GM12865 (cell line): ENCODE data around the gene CADM1.

ENCODE experiments used
- DNase-seq: peaks from one replicate; pipeline ENCODE4 v3.0.0; 2010; ENCODE audit warnings: low read depth
- H3K4me3 ChIP-seq: 2 replicates; pipeline ENCODE4 v1.5.1; 2011; ENCODE audit warnings: mild to moderate bottlenecking, low read depth, low read length, control low read depth
- TF ChIP-seq, protein P1 (sequence below): IDR thresholded peaks from 2 replicates; pipeline ENCODE4 v1.5.1; 2011; ENCODE audit warnings: low read length, control low read depth, low read depth, inconsistent platforms; ENCODE audit not compliant: insufficient read depth; ENCODE audit errors: missing control alignments

The CADM1 gene

DNA sequence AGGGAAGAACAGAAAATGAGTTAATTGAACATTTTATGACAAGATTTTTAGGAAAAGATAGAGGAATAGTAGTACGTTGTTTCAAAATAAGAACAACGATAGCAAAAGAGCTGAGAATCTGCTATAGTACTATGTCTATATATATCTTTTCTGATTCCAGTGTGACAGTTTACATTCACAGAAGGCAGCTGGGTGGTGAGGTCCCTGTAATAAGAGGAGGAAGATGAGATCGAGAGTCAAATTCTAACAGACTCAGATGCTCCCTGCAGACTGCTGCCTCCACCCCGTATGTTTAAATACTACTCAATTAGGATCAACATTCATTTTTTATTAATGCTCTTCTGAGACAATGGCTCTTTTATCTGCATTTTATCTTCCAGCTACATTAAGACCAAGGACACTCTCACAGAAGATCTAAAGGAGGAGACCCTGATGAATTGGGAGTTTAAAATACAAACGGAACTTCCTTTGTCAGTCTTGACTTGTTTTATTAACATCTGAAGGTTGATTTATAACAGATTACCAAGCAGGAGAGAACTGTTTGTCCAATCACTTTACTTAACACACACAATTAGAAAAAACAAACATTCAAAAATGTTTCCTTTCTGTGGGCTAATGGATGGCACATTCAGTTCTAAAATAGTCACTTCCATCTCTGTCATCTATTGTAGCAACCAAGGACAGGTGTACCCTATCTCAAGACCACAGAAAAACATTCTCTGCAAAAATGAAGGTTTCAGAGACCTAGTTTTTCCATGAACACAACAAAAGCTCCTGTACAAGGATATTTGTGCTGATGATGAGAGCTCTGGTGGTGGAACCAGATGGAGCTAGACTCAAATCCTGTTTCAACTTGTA lies 240.2 kb downstream of the CADM1 start:
- TF ChIP-seq, protein P1, sequence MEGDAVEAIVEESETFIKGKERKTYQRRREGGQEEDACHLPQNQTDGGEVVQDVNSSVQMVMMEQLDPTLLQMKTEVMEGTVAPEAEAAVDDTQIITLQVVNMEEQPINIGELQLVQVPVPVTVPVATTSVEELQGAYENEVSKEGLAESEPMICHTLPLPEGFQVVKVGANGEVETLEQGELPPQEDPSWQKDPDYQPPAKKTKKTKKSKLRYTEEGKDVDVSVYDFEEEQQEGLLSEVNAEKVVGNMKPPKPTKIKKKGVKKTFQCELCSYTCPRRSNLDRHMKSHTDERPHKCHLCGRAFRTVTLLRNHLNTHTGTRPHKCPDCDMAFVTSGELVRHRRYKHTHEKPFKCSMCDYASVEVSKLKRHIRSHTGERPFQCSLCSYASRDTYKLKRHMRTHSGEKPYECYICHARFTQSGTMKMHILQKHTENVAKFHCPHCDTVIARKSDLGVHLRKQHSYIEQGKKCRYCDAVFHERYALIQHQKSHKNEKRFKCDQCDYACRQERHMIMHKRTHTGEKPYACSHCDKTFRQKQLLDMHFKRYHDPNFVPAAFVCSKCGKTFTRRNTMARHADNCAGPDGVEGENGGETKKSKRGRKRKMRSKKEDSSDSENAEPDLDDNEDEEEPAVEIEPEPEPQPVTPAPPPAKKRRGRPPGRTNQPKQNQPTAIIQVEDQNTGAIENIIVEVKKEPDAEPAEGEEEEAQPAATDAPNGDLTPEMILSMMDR = no peak

DNA sequence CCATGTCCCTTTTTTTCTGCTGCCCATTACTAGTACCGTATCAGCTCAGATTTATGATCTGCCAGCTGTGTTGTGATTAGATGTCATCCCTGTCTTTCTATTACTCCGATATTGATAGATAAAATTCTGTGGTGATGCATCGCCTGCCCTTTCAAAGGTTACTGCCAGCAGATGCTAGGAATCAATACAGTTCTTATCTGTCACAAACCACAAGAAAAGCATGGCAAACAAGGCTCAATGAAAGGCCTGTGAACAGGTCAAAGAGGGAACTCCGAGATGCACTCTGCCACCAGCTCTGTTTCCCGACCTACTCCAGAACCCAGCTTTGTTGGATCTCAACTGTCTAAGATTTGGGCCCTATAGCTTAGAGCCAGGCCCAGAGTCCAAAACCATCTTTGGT lies 246.0 kb downstream of the CADM1 start:
- TF ChIP-seq, protein P1 = no peak
- no peak overlapping the region for H3K4me3 ChIP-seq
- DNase-seq = no peak

More for the DNA sequence above, 240.2 kb downstream of the CADM1 start:
- no peak overlapping the region for H3K4me3 ChIP-seq
- no peak for DNase-seq

GRCh38 chr11:115257678-115258077 lies 246.5 kb downstream of the CADM1 start:
- no peak overlapping the region for H3K4me3 ChIP-seq
- TF ChIP-seq, protein P1 = no peak
- DNase-seq = no peak

- TF ChIP-seq, protein P1 = no peak
Measured at GRCh38 chr11:115257270-115257669, 246.9 kb downstream of the CADM1 start.

DNA sequence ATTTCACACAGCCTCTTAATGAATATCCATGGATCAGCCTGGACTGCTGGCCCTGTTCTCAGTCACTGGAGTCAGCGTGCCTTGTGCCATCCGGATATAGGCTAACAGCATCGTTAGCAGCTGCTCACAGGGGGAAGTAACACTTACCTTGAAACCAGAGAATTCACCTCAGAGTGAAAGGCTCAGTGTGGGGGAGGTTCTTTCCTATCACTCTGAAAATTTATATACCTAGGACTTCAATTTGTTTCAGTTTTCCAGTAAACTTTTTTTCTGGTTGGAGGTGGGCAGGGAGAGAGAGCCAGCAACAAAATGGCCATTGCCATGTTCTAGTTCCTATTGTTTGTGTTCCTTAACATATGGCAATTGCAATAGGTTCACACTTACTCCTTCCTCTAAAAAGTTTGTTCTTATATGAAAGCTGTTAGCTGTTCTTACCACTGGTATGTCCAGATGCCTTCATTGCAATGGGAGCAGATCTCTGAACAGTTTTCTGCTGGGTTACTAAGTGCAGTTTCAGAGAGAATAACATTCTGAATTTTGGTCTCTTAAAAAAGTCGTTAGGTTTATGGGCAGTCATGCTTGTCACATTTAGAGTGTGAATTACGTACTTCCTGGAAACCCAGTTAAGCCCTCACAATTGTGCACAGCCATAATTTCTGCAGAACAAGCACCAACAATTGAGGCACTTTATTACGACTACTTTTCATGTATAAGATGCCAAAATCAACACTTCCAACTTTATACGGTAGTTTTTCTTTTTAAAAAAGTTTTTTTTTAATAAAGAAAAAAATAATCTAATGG lies 247.6 kb downstream of the CADM1 start:
- TF ChIP-seq, protein P1 = no peak
- H3K4me3 ChIP-seq = no peak overlapping the region
- peak; percentile 56 for DNase-seq

More at GRCh38 chr11:115257270-115257669, 246.9 kb downstream of the CADM1 start:
- no peak overlapping the region for H3K4me3 ChIP-seq
- no peak for DNase-seq

DNA sequence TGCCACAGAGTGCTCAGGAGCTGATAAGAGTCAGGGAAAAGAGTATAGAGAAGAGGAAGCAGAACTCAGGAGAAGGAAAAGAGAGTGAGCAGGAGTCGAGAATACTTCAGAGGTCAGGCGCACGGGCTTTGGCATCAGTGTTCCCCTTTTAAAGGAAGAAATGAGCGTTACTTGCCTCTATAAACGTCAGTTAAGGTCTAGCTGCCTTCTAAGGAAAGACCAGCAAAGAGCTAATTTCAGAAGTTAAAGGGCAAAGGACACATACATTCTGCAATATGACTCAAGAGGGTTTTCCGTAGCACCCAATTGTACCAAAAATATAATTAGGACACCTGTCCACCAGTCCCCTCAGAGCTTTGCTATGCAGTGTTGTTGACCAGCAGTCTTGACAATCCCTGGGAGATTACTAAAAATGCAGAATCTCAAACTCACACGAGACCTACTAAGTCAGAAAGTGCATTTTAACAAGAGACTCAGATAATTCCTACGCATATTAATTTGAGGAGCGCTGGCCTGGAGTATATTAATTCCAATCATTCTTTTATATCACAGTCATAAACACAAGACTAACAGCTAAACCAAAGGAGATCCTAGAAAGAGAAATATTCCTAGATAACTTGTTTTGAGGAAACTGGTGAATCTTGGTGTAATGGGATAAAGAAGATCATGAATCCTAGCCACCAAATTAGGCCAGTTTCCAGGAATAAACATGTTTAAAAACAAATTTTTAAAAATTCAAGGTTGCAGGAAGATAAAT lies 249.0 kb downstream of the CADM1 start:
- TF ChIP-seq, protein P1 = no peak
- no peak for DNase-seq
- no peak overlapping the region for H3K4me3 ChIP-seq
